Fibroblast of skin of abdomen (primary cell): ENCODE data around the gene KCMF1.

Experiments
- DNase-seq: peaks from one replicate; pipeline ENCODE4 v3.0.0-alpha.2; 2013

The KCMF1 gene

DNA sequence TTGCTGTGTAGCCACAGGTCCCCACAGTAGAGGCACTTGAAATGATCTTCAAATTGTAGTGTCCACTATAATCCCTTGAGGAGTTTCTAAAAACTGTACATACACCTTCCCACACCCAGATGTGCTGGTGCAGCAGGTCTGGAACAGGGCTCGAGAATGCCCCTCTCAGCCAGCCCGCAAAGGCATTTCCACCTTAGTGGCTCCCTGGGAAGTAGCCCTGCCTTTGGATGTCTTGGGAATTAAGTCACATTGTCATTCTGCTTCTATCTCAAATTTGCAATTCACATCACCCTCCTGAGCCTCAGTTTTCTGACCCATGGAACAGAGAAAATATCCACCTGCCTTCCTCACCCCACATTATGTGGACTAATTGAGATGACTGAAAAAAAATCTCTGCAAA lies 118.0 kb downstream of the KCMF1 start:
- no peak for DNase-seq

DNA sequence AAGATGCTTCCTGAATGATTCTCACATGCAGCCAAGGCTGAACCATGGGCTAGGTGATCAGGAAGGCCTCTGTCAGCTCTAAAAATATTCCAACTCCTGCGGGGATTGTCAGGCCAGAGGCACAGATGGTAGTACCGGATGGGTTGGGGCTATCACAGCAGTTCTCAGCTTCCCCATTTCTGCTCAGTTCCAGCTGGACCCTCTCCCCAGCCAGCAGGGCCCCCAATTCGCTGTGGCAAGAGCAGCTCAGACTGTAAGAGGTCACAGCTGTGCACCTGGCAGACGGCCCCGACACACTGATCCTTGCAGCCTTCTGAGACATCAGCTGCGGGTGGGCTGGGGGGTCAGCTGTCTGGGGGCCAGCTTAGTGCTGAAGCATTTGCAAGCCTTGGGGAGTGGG lies 118.6 kb downstream of the KCMF1 start:
- no peak for DNase-seq

- DNase-seq: no peak
These were observed 120.9 kb downstream of the KCMF1 start for GRCh38 chr2:85091838-85092237.

GRCh38 chr2:85095094-85095493 lies 124.1 kb downstream of the KCMF1 start:
- DNase-seq: no peak

GRCh38 chr2:85096616-85097015 lies 125.7 kb downstream of the KCMF1 start:
- no peak for DNase-seq

DNA sequence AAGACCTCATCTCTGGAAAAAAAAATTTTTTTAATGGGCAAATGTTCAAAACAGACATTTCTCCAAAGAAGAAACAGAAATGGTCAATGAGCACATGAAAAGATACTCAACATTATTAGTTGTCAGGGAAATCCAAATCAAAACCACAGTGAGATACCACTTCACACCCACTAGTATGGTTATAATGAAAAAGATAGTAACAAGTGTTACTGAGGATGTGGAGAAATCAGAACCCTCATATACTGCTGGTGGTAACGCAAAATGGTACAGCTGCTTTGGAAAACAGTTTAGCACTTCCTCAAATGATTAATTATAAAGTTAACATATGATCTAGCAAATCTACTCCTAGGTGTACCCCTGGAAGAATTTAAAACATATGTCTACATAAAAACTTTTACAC lies 133.3 kb downstream of the KCMF1 start:
- DNase-seq: no peak

- peak; percentile 88 for DNase-seq
These were observed 135.7 kb downstream of the KCMF1 start for GRCh38 chr2:85106489-85107180.
